IPS-15b (cell line): ENCODE results near the gene MSANTD7.
"Not testable (repeated sequence)": the region's sequence is repeated elsewhere in the genome, so short reads cannot be mapped to it uniquely, and the experiment has no call there.

ENCODE experiments used
- H3K27me3 ChIP-seq: one replicate; pipeline ENCODE4 v1.6.1; 2013; ENCODE audit warnings: low read length; ENCODE audit not compliant: control insufficient read depth, insufficient read depth
- H3K36me3 ChIP-seq: one replicate; pipeline ENCODE4 v1.6.1; 2013; ENCODE audit warnings: low read length; ENCODE audit not compliant: control insufficient read depth, insufficient read depth
- H3K4me1 ChIP-seq: one replicate; pipeline ENCODE4 v1.6.1; 2013; ENCODE audit warnings: mild to moderate bottlenecking, low read length; ENCODE audit not compliant: control insufficient read depth, insufficient read depth
- H3K4me3 ChIP-seq: one replicate; pipeline ENCODE4 v1.5.1; 2013; ENCODE audit warnings: low read depth, low read length
- H3K9ac ChIP-seq: one replicate; pipeline ENCODE4 v1.6.1; 2013; ENCODE audit warnings: low read depth, mild to moderate bottlenecking, low read length
- H3K9me3 ChIP-seq: one replicate; pipeline ENCODE4 v1.6.1; 2013; ENCODE audit warnings: mild to moderate bottlenecking, low read length; ENCODE audit not compliant: control insufficient read depth, insufficient read depth

Gene MSANTD7, protein sequence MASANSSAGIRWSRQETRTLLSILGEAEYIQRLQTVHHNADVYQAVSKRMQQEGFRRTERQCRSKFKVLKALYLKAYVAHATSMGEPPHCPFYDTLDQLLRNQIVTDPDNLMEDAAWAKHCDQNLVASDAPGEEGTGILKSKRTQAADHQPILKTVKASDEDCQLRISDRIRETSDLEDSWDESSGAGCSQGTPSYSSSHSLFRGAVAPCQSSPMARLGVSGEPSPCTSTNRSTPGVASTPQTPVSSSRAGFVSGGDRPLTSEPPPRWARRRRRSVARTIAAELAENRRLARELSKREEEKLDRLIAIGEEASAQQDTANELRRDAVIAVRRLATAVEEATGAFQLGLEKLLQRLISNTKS

DNA sequence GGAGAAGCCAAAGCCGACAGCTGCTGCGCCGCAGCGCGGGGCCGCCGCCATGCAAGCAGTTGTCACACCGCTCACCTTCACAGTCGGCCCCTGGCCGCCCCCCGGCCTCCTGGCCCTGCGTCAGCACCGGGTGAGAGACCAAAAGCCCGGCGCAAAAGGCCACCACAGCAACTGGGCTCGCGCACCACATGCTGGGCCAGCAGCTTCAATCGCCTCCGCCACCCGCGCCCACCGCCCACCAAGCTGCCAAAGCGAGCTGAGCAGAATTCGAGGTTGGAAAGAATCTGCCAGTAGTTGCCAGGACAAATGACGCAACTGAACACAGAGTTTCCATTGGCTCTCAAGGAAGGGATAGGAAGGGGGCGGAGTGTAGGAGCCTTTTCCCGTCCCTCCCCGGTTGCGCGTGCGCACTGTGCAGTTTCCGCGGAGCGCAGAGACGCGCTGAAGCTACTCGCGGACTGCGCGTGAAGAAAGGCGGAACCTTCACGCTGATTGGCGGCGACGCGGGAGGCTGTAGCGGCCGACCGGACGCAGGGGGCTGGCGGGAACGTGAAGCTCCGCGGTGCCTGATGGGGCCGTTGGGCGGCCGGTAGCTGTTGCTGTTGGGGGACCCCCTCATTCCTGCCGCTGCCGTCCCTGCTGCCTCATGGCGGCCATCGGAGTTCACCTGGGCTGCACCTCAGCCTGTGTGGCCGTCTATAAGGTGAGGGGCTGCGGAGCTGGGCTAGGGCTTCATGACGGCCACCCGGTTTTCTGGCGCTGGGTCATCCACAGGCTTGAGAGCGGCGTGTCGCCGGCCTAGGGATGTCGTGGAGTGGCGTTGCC, at the start of gene MSANTD7, which contains the start of the genes CDNF and HSPA14:
Gene MSANTD7, plus strand, starts transcription at position 550 of the 825 bp plus-strand sequence. CDS start 3,979 bp downstream, outside the sequence.
Gene CDNF, minus strand, starts transcription at position 281 of the 825 bp plus-strand sequence. Its CDS starts 91 bp downstream, at position 190.
Gene HSPA14, plus strand, starts transcription at position 550 of the 825 bp plus-strand sequence. Its CDS starts 97 bp downstream, at position 647.
- Histone ChIP-seq H3K9ac (peak within 1 kb of the TSS; percentile 96), H3K4me1 (peaks cover 2% of the 10 kb centered on the region)

DNA sequence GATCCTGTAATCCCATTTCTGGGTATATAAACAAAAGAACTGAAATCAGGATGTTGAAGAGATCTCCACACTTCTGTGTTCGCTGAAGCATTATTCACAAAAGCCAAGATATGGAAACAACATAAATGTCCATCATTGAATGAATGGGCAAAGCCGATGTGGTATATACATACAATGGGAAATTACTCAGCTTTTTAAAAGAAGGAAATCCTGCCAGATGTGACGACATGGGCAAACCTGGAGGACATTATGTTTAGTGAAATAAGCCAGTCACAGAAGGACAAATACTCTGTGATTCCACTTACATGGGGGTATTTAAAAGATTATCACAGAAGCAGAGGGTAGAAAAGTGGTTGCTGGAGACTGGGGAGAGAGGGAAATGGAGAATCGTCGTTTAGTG, 39.5 kb upstream of the MSANTD7 start:
- H3K9me3 ChIP-seq: no peaks in the 10 kb centered on the region
- no peaks in the 10 kb centered on the region for H3K27me3 ChIP-seq
- no peaks in the 10 kb centered on the region for H3K36me3 ChIP-seq
- no peak overlapping the region for H3K4me3 ChIP-seq
- H3K9ac ChIP-seq: no peak overlapping the region
- H3K4me1 ChIP-seq: no peaks in the 10 kb centered on the region

More for the DNA sequence above, at the start of gene MSANTD7, which contains the start of the genes CDNF and HSPA14:
- Histone ChIP-seq H3K9me3 (no peaks in the 10 kb centered on the region), H3K36me3 (peaks cover 17% of the 10 kb centered on the region), H3K27me3 (no peaks in the 10 kb centered on the region), H3K4me3 (peak within 1 kb of the TSS; percentile 95)

DNA sequence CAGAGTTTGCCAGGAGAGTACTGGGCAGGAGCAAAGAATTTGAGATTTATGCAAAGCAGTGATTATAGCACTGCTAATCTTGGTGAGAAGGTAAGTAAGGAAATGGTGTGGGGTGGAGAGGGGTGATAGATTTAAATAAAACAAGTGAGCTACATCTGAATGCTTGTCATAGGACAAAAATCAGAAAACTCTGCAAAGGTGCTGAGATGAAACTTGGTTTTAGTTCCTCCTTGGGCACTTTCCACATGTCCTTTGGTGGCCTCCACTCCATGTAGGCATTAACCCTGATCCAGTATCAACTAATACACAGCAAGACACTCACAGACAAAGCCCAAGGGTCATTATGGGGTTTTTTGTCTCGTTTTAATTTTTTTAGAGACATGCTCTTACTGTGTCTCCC, 37.7 kb upstream of the MSANTD7 start:
- no peak overlapping the region for H3K4me3 ChIP-seq
- no peaks in the 10 kb centered on the region for H3K4me1 ChIP-seq
- no peaks in the 10 kb centered on the region for H3K9me3 ChIP-seq
- H3K27me3 ChIP-seq: no peaks in the 10 kb centered on the region
- no peaks in the 10 kb centered on the region for H3K36me3 ChIP-seq
- H3K9ac ChIP-seq: no peak overlapping the region

DNA sequence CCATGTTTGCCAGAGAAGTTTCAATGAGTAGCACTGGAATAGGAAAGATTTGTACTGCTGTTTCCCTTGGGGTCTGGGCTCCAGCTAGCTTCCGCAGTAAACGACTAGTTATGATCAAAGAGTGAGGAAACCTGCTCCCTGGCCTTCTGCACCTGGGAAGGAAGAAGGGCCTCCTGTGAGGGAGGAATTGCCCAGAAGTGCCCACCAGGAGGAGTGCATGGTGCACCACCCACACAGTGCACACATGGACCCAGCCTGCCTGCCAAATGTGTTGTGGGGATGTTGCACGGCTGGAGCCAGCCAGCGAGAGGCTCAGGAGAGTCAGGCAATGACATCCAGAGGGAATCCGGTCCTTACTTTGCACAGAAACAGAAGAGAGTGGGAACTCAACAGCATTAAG, 36.4 kb upstream of the MSANTD7 start:
- no peaks in the 10 kb centered on the region for H3K4me1 ChIP-seq
- no peak overlapping the region for H3K4me3 ChIP-seq
- H3K9ac ChIP-seq: no peak overlapping the region
- no peaks in the 10 kb centered on the region for H3K27me3 ChIP-seq
- no peaks in the 10 kb centered on the region for H3K9me3 ChIP-seq
- H3K36me3 ChIP-seq: no peaks in the 10 kb centered on the region

DNA sequence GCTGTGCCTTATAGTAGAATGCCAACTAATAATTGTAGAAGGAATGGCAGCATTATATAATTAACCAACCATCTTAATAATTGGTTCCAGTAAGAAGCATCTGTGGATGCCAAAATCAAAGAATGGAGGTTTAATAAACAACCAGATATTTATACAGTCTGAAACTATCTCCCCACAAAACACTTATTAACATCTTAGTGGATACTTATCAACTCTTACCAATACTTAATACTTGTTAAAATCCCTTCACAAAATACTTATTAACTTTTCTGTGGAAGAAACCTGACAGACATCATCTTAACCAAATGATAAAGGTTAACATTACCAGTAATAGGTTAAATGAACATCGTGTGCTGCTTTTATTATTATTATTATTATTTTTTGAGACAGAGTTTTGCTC, 34.3 kb upstream of the MSANTD7 start:
- no peaks in the 10 kb centered on the region for H3K9me3 ChIP-seq
- H3K4me1 ChIP-seq: no peaks in the 10 kb centered on the region
- no peak overlapping the region for H3K4me3 ChIP-seq
- no peaks in the 10 kb centered on the region for H3K27me3 ChIP-seq
- H3K36me3 ChIP-seq: no peaks in the 10 kb centered on the region
- H3K9ac ChIP-seq: no peak overlapping the region

DNA sequence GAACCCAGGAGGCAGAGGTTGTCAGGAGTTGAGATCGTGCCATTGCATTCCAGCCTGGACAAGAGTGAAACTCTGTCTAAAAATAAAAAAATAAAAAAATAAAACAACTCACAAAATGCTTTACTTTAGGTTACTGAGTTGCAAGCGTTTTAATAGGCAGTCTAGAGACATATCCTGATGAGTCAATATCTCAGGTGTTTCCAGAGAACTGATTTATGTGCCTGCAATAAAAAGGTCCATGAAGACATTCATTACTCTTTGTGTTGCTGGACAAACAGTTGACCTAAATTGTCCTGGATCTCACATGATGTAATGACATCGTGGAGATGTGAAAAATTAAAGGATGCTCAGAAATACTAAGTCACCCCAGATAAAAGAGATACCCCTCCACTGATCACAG, 31.8 kb upstream of the MSANTD7 start:
- Histone ChIP-seq H3K9ac (no peak overlapping the region), H3K36me3 (no peaks in the 10 kb centered on the region), H3K4me1 (no peaks in the 10 kb centered on the region), H3K9me3 (no peaks in the 10 kb centered on the region), H3K27me3 (no peaks in the 10 kb centered on the region), H3K4me3 (no peak overlapping the region)

DNA sequence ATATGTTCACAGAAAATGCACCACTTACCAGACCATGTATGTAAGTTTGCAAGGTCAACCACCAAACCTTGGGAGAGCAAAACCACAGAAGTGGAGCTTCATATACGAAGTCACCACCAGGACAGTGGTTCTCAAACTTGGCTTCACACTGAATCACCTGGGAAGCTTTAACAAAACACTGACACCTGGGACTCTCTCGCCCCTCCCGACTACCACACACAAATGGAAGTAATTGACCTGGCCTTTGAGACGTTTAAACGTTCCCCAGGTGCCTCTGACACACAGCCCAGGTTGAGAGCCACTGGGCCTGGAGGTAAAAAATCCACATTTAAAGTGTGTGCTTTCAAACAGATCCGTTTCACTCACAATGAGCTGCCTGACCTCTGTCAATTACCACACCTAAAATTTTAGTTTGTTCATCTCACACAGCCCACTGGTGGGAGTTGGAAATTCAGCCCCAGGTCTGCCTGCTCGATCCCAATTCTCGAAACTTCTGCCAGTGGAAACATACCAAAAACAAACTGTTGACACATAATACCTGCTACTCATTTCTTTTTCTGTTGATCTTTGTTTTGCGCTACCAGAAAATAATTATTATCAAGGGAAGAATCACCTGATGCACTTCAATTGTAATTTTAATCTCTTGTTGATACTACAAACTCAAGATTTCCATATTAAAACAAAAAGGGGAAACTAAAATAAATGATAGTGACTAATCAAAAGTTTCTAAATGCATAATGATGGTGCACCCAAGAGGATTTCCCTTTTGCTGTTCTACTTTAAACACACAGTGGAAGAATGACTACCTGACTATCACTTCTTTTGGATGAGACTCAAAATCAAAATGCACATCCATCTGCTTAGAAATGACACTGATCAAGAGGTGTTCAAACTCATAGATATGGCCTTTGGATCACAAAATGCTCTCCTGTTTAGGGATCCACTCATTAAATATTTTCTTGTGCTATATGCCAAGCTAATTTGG, 26.8 kb upstream of the MSANTD7 start:
- Histone ChIP-seq H3K36me3 (no peaks in the 10 kb centered on the region), H3K9ac (no peak overlapping the region), H3K27me3 (no peaks in the 10 kb centered on the region), H3K4me3 (no peak overlapping the region), H3K4me1 (no peaks in the 10 kb centered on the region), H3K9me3 (no peaks in the 10 kb centered on the region)

DNA sequence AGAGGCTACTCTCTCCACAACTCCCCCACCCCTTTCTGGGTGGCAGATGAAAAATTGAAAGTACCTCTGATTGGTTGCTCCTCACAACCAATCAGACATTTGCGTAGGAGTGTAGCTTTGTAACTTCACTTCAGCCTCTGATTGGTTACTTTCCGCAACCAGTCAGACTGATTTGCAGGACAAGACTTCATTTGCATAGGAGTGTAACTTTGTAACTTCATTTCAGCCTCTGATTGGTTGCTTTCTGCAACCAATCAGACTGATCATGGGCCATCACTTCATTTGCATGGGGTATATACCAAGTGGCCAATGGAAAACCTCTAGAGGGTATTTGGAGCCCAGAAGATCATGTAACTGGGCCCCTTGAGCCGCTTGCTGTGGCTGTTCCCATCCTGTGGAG, 25.8 kb upstream of the MSANTD7 start:
- Histone ChIP-seq H3K36me3 (no peaks in the 10 kb centered on the region), H3K9me3 (no peaks in the 10 kb centered on the region), H3K4me1 (no peaks in the 10 kb centered on the region), H3K9ac (no peak overlapping the region), H3K4me3 (no peak overlapping the region), H3K27me3 (no peaks in the 10 kb centered on the region)

DNA sequence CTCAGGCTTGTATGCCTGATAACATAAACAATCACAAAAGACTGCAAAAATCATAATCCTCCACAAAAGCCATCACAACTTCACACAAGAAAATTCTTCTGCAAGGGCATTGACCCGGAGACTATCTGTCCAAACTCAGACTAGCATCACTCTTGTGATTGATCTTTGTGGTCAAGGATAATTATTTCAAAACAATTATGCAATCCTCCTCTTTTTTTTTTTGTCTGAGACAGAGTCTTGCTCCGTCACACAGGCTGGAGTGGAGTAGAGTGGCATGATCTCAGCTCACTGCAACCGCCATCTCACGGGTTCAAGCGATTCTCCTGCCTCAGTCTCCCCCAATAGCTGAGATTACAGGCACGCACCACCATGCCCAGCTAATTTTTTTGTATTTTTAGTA, 22.4 kb upstream of the MSANTD7 start:
- Histone ChIP-seq H3K36me3 (no peaks in the 10 kb centered on the region), H3K4me3 (no peak overlapping the region), H3K9ac (no peak overlapping the region), H3K27me3 (no peaks in the 10 kb centered on the region), H3K4me1 (no peaks in the 10 kb centered on the region), H3K9me3 (no peaks in the 10 kb centered on the region)

DNA sequence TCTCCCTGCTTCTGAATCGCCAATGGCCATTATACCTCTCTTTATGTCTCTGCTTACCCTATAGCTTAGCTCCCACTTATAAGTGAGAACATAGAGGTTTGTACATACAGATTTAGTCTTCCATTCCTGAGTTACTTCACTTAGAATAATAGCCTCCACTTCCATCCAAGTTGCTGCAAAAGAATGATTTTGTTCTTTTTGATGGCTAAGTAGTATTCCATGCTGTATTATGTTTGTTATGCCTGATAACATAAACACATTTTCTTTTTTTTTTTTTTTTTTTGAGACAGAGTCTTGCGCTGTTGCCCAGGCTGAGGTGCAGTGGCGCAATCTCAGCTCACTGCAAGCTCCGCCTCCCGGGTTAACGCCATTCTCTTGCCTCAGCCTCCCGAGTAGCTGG, 21.4 kb upstream of the MSANTD7 start:
- H3K36me3 ChIP-seq, H3K9me3 ChIP-seq, H3K4me3 ChIP-seq, H3K9ac ChIP-seq, H3K27me3 ChIP-seq, H3K4me1 ChIP-seq: not testable (repeated sequence)
